Smooth muscle cell (in vitro differentiated cells): Measurements from ENCODE around the gene DNAJC11. TPM values are rescaled to one million over a fixed set of nuclear protein-coding genes. Genes with fewer than 3 reads are reported as not detected.

Experiments
- DNase-seq: peaks from one replicate; lab custom pipeline; 2025; ENCODE audit not compliant: unreplicated experiment; lab: John Stamatoyannopoulos, UW
- H2AFZ ChIP-seq: fragments of 200-600 bp; sonication (generic); 2 replicates; pipeline ENCODE4 v1.6.0; 2016; ENCODE audit warnings: antibody characterized with exemption, low read depth, mild to moderate bottlenecking
- H3F3A ChIP-seq: fragments of 200-600 bp; sonication (generic); 2 replicates; pipeline ENCODE4 v1.6.0; 2017; ENCODE audit warnings: antibody characterized with exemption, low read depth
- H3K27ac ChIP-seq: fragments of 200-600 bp; sonication (generic); 2 replicates; pipeline ENCODE4 v1.5.1; 2016; ENCODE audit warnings: low read depth, mild to moderate bottlenecking
- H3K27me3 ChIP-seq: fragments of 200-600 bp; sonication (generic); 2 replicates; pipeline ENCODE4 v1.6.1; 2016; ENCODE audit warnings: low read depth, mild to moderate bottlenecking
- H3K36me3 ChIP-seq: fragments of 200-600 bp; sonication (generic); 2 replicates; pipeline ENCODE4 v1.5.1; 2016; ENCODE audit warnings: low read depth
- H3K4me1 ChIP-seq: fragments of 200-600 bp; sonication (generic); 2 replicates; pipeline ENCODE4 v1.5.1; 2016; ENCODE audit warnings: low read depth
- H3K4me2 ChIP-seq: fragments of 200-600 bp; sonication (generic); 2 replicates; pipeline ENCODE4 v1.6.0; 2016; ENCODE audit warnings: mild to moderate bottlenecking
- H3K4me3 ChIP-seq: fragments of 200-600 bp; sonication (generic); 2 replicates; pipeline ENCODE4 v1.5.1; 2016; ENCODE audit warnings: mild to moderate bottlenecking
- H3K79me2 ChIP-seq: fragments of 200-600 bp; sonication (generic); 2 replicates; pipeline ENCODE4 v1.6.0; 2016; ENCODE audit warnings: low read depth, mild to moderate bottlenecking
- H3K9ac ChIP-seq: fragments of 200-600 bp; sonication (generic); 2 replicates; pipeline ENCODE4 v1.6.0; 2016; ENCODE audit warnings: low read depth
- H3K9me3 ChIP-seq: fragments of 200-600 bp; sonication (generic); replicated peaks from 2 replicates; pipeline ENCODE4 v1.5.1; 2016; ENCODE audit warnings: low read depth
- H4K20me1 ChIP-seq: fragments of 200-600 bp; sonication (generic); 2 replicates; pipeline ENCODE4 v1.6.0; 2016; ENCODE audit warnings: low read depth
- CTCF ChIP-seq: fragments of 200-600 bp; sonication (generic); IDR thresholded peaks from 2 replicates; pipeline ENCODE4 v1.5.1; 2017; ENCODE audit warnings: borderline replicate concordance, mild to moderate bottlenecking, antibody characterized with exemption; ENCODE audit not compliant: insufficient read depth, poor library complexity, severe bottlenecking
- WGBS: methylation state at CpG from one replicate; pipeline ENCODE4 v1.1.7; 2016; ENCODE audit warnings: low lambda C conversion rate; 5-methylcytosine and 5-hydroxymethylcytosine counted together
- polyA plus RNA-seq: library from polyadenylated mRNA; unstranded; fragments of >200 nt; fragmentation: Nextera tagmentation; extraction: Ambion mirVana; gene quantifications from 2 replicates; pipeline ENCODE4 v1.2.1, GENCODE V29; 2016
- total RNA-seq: library from RNA; depleted of rRNA; stranded (reverse); fragments of >200 nt; gene quantifications from 2 replicates; pipeline ENCODE4 v1.2.3, GENCODE V29; 2014

DNAJC11 gene
- total and polyA plus RNA-seq, 2 experiments from 2014 or later: 25.5 to 35.7 TPM

- Histone ChIP-seq H3K27me3 (no peaks in the 10 kb centered on the region), H3K9me3 (no peaks in the 10 kb centered on the region), H3F3A (no peaks in the 10 kb centered on the region), H3K9ac (no peak overlapping the region), H3K4me1 (peaks cover 7% of the 10 kb centered on the region), H2AFZ (no peak overlapping the region), H3K36me3 (no peaks in the 10 kb centered on the region), H4K20me1 (peaks cover 32% of the 10 kb centered on the region), H3K79me2 (peaks cover 77% of the 10 kb centered on the region), H3K4me2 (no peak overlapping the region), H3K4me3 (no peak overlapping the region), H3K27ac (no peak overlapping the region)
- 95% methylated on average over 2 of the region's 2 CpGs for WGBS
- TF ChIP-seq CTCF: no peak
- DNase-seq: no peak
Observed at GRCh38 chr1:6695868-6696267, 5.7 kb downstream of the DNAJC11 start.

- TF ChIP-seq CTCF: no peak
- Histone ChIP-seq H3K27me3 (no peaks in the 10 kb centered on the region), H3F3A (no peaks in the 10 kb centered on the region), H3K4me1 (no peaks in the 10 kb centered on the region), H3K4me3 (no peak overlapping the region), H4K20me1 (peaks cover 45% of the 10 kb centered on the region), H3K79me2 (peaks cover 73% of the 10 kb centered on the region), H2AFZ (no peak overlapping the region), H3K4me2 (no peak overlapping the region), H3K9me3 (no peaks in the 10 kb centered on the region), H3K9ac (no peak overlapping the region), H3K36me3 (no peaks in the 10 kb centered on the region), H3K27ac (no peak overlapping the region)
- 73% methylated on average over 10 of the region's 10 CpGs for WGBS
- no peak for DNase-seq
Observed at GRCh38 chr1:6694121-6694713, 7.4 kb downstream of the DNAJC11 start.

- peaks cover 70% of the 10 kb centered on the region for H3K79me2 ChIP-seq
- no peaks in the 10 kb centered on the region for H3K36me3 ChIP-seq
- no peaks in the 10 kb centered on the region for H3K4me1 ChIP-seq
- H3K9ac ChIP-seq: no peak overlapping the region
- H3F3A ChIP-seq: no peaks in the 10 kb centered on the region
- no peak overlapping the region for H3K4me2 ChIP-seq
- peaks cover 57% of the 10 kb centered on the region for H4K20me1 ChIP-seq
- H3K4me3 ChIP-seq: no peak overlapping the region
- DNase-seq: no peak
- TF ChIP-seq CTCF: no peak
- no peak overlapping the region for H3K27ac ChIP-seq
- no peaks in the 10 kb centered on the region for H3K9me3 ChIP-seq
- H2AFZ ChIP-seq: no peak overlapping the region
- 97% methylated on average over 9 of the region's 9 CpGs for WGBS
- H3K27me3 ChIP-seq: no peaks in the 10 kb centered on the region
Observed at GRCh38 chr1:6692956-6693355, 8.7 kb downstream of the DNAJC11 start.

- H3K4me2 ChIP-seq: no peak overlapping the region
- no peak for DNase-seq
- H3K4me3 ChIP-seq: no peak overlapping the region
- no peak overlapping the region for H2AFZ ChIP-seq
- H3K9ac ChIP-seq: no peak overlapping the region
- 92% methylated on average over 4 of the region's 4 CpGs for WGBS
- H3K27me3 ChIP-seq: no peaks in the 10 kb centered on the region
- no peaks in the 10 kb centered on the region for H3F3A ChIP-seq
- no peak overlapping the region for H3K27ac ChIP-seq
- no peak for TF ChIP-seq CTCF
- no peaks in the 10 kb centered on the region for H3K36me3 ChIP-seq
- no peaks in the 10 kb centered on the region for H3K4me1 ChIP-seq
- peaks cover 65% of the 10 kb centered on the region for H3K79me2 ChIP-seq
- H4K20me1 ChIP-seq: peaks cover 64% of the 10 kb centered on the region
- no peaks in the 10 kb centered on the region for H3K9me3 ChIP-seq
Observed at GRCh38 chr1:6691507-6691906, 10.1 kb downstream of the DNAJC11 start.
